Activated T-cell treated with anti-CD3 and anti-CD28 coated beads, Interleukin-2, amount 50 U/mL, for 48 hours (primary cell): Measurements from ENCODE around the gene PSME3.
A peak's percentile ranks its signal among the peaks of the same experiment; 100 is the strongest.

Experiments
- DNase-seq, 2 experiments: peaks; one replicate each; pipeline ENCODE4 v3.0.0-alpha.2; 2020

The PSME3 gene

GRCh38 chr17:42818379-42818778 lies 14.8 kb upstream of the PSME3 start:
- DNase-seq: no peak

DNA sequence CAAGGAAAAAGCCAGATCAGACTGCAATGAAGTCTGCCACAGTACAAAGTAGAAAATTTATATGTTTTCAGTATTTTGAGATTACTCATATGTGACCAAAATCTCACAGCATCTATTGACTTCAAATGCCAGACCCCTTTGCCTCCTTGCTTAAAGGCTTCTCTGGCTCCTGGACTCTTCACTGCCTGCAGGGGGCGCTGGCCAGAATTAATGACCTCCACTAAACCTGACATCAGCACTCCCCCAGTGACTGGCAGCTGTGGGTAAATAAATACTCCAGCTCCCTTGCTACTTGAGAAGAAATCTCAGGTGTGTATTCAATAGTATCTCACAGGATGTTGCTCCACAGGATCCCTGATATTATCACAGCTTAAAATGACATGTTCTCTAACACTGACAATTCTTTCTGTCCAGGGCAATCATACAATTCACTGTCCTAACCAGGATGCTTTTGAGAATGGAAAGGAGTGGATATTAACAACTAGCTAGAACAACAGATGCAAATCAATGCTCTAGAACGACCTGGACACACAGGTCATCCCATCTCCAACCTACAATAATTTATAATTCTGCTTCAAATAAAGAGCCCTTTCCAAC lies 13.2 kb upstream of the PSME3 start:
- peak; percentile 78 to 83 for DNase-seq

DNA sequence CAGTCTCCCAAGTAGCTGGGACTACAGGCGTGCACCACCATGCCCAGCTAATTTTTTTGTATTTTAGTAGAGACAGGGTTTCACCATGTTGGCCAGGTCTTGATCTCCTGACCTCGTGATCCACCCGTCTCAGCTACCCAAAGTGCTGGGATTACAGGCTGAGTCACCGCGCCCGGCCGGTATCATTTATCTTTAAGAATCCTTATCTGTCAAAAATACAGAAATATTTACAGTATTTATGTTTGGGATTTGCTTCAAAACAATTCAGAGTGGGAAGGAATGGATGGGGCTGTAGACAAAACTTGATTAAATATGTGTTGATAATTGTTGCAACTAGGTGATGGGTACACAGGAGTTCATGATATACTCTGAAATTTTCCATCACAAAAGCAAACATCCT lies 12.0 kb upstream of the PSME3 start:
- no peak for DNase-seq

DNA sequence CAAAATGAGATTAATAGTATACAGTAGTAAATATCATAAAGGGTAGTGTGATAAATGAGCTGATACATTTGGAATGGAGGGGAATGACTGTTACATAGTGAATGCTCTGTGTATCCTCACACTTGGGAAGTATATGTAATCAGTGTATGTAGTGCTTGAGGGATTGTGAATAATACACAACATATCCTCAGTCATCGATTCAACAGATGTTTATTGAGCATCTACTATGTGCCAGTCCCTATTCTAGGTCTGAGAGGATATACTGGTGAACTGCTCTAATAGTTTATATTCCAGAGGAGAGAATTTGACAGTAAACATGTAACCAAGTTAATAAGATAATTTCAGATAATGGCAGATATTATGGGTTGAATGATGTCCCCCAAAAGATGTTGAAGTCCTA lies 5.7 kb upstream of the PSME3 start:
- no peak for DNase-seq

- DNase-seq: no peak
Measured at GRCh38 chr17:42830971-42831370, 2.2 kb upstream of the PSME3 start.

DNA sequence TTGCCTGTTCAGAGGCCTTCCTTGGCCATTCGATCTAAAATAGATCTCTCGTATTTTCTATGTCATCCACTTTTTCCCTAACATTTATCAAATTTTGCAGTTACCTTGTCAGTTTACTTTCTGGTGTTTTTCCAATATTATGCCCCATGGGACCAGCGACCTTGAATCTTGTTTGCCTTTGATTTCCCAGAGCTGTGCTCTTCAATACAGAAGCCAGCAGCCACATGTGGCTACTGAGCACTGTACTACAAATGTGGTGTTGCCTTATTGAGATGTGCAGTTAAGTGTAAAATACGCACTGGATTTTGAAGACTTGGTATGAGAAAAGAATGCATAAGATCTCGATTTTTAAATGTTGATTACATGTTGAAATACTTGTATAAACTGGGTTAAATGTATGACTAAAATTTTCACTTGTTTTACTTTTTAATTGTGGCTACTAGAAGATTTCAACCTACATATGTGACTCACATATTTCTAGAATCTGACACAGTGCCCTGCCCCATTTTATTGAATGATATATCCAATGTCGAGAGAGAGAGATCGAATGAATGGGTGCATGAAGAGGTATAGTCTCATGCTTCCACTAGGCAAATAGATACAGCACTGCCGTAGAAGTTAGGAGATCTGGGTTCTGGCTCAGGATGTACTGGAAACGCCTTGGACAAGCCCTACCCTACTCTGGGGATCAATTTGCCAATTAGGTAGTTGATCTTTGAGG lies 824 bp upstream of the PSME3 start:
- DNase-seq: no peak

DNA sequence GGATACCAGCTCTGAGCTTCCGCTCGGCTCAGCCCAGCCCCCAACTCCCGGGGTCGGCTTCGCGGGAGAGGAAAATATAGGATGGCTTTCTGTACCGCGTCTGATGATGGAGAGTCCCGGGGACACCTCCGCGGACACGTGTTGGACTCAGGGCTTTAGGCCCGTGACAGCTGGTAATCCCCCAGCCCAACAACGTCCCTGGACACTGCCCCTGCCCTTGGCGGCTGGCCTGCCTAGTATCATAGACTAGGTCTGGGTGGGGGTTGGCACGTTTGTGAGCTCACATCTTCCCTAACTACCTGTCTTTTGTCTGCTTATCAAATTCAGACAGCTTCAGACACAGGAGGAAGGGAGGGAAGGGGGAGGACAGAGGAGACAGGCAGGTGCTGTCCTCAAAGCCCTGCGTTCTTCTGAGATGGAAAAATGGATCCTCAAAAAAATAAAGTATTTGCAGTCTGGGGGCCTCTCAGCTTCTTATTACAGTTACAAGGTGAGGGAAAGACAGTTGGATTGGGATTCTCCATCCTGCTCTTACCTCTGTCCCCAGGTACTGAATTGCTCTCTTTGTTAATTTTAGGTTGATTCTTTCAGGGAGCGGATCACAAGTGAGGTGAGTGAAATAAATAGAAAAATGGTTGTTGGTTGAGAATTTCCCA lies 698 bp downstream of the PSME3 start:
- DNase-seq: no peak

DNA sequence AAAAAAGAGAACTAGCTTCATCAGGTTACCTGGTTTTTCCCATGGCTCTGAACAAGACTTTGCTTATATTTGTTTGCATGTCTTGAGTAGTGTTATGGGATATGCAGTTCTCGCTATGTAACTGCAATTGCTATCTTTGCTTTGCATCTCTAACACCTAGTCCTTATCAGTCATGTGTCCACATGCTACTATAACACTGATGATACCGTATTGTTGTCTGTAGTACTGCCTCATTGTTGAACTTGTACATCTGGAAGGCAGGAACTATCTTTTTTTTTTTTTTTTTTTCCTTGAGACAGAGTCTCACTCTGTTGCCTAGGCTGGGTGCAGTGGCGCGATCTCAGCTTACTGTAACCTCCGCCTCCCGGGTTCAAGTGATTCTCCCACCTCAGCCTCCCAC lies 2.5 kb downstream of the PSME3 start:
- DNase-seq: no peak

DNA sequence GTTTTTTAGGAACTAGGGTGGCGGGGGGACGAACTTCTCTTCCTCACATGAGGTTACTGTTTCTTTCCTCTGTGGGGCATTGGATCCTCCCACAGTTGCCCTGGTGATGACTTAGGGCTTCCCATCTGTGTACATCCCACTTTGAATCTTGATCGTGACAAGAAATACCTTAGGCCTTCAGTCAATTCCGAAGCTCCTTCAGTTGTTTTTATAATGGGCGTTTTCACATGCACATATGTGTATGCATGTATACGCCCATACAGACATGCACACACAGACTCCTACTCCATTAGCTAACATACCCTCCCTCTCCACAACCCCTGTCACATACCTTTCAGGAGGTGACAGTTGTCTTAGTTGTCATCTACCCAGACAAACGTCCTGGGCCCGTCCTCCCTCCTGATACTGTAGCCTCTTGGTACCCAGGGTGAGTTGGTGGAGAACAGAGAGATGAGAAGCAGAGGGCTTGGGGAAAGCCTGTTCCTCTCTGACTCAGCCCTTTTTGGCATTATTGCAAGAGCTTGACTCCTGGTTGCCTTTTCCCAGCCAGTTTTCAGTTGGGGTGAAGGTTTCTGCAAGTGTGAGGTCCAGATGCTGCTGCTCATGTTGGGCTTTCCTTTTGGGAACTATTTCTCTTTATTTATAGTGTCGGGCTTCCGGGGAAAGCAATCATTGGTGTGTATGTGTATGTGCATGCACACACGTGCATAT lies 8.9 kb downstream of the PSME3 start:
- no peak for DNase-seq

DNA sequence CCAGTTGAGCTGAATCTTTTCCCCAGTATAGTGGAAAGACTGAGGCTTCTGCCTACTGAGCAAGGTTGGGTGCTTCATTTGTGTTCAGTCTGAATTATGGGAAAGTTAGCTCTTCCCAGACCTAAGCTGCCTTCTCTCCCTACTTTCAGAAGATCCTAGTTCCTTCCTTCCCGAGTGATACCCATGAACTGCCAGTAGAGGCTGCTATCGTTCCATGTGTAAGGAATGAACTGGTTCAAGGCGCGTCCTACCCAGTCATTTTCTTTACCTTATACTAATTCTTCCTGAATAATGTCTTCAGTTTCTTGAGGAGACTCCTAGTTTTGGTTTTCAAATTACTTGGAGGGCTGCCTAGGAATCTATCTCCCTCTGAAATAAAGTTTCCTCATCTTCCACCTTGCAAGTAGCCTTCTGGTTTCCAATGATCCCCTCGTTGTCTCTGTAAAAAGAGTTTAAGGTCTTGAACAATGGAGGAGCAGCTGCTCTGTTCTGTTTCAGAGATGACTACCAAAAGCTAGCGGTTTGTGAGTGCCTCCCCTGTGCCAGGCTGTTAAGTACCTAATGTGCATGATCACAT lies 10.2 kb downstream of the PSME3 start:
- no peak for DNase-seq

DNA sequence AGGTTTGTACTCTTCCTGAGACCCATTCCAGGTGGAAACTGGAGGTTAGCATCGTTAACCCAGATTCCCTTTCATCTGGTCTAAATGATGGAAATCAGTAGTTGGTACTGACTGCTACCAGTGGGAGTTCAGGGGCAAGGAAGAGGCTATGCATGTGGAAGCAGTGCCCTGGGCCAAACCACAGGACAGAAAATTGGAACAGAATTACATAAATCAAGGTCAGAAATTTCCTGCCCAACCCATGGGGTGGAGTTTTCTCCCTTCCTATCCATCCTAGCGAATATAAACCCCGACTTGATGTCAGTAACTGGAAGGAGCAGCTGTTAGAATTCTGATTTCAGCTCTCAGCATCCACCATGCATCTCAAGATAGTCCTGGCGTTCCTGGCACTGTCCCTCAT lies 11.1 kb downstream of the PSME3 start, which contains the start of gene AOC2:
AOC2 (plus strand) TSS at position 310 of the 400 bp plus-strand sequence; CDS start at position 357, 47 bp downstream.
- no peak for DNase-seq

- no peak for DNase-seq
Measured at GRCh38 chr17:42844761-42845555, 11.8 kb downstream of the PSME3 start.

- DNase-seq: no peak
Measured at GRCh38 chr17:42845556-42845917, 12.3 kb downstream of the PSME3 start.

- peak; percentile 79 to 80 for DNase-seq
Measured at GRCh38 chr17:42845918-42846593, 12.9 kb downstream of the PSME3 start.

GRCh38 chr17:42846594-42847280 lies 13.5 kb downstream of the PSME3 start:
- DNase-seq: no peak

- no peak for DNase-seq
Measured at GRCh38 chr17:42848093-42848492, 14.9 kb downstream of the PSME3 start.

DNA sequence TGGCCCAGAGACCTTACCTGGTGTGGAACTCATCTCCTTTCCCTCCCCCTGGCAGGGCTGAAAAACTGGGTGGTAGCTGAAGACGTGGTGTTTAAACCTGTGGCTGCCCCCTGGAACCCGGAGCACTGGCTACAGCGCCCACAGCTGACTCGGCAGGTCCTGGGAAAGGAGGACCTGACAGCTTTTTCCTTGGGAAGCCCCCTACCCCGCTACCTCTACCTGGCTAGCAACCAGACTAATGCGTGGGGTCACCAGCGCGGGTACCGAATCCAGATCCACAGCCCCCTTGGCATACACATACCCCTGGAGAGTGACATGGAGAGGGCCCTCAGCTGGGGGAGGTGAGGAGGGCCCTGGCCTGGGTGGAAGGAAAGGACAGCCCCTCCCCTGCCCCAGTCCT lies 15.8 kb downstream of the PSME3 start:
- DNase-seq: no peak

DNA sequence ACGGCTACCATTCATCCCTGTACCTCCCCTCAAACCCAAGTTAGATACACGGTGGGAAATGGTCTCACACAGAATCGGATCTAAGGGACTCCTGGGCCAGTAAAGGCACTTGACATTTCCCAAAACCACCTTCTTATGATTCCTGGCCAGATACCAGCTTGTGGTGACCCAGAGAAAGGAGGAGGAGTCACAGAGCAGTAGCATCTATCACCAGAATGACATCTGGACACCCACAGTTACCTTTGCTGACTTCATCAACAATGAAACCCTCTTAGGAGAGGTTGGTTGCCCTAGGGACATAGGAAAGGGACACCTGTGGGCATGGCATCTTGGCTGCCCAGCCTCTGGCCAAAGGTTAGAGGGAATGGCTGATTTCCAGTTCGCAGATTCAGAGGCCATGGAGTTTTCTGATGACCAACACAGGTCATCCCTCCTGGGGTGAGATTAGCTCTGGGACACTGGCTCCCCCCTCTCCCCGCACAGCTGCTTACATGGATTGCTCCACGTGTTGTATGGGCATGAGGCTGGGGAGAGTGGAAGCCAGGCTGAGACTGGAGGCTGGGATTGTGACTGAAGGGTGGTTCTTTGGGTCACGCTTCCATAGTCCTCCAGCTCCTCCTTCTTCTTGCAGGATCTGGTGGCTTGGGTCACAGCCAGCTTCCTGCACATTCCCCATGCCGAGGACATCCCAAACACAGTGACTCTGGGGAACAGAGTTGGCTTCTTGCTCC lies 16.4 kb downstream of the PSME3 start:
- DNase-seq: no peak

- DNase-seq: no peak
Measured at GRCh38 chr17:42850954-42851353, 17.8 kb downstream of the PSME3 start, which contains the start of gene AOC3. TSS of gene AOC3 (plus strand) at chr17:42851199. CDS start at chr17:42851344, 145 bp downstream.
